K562 (cell line): ENCODE data around the gene ADPRHL1.

Experiments
- ZNF174 ChIP-seq: fragments of 250-450 bp; sonication (Bioruptor Pico); IDR thresholded peaks from 2 replicates; pipeline ENCODE4 v1.4.0; 2020; ENCODE audit warnings: mild to moderate bottlenecking
- TF ChIP-seq, protein P1 (sequence below), 3 experiments: IDR thresholded peaks in 2 of 3; conservative IDR thresholded peaks in 1 of 3; 2 replicates each; pipeline ENCODE4 v1.5.1; 2011 to 2012; ENCODE audit warnings: low read length in 3 of 3, mild to moderate bottlenecking in 3 of 3, control low read depth in 2 of 3, improper control_type of control experiment in 1 of 3, inconsistent platforms in 1 of 3, low read depth in 1 of 3, mixed read lengths in 1 of 3, moderate library complexity in 1 of 3; ENCODE audit not compliant: insufficient read depth in 2 of 3

DNA sequence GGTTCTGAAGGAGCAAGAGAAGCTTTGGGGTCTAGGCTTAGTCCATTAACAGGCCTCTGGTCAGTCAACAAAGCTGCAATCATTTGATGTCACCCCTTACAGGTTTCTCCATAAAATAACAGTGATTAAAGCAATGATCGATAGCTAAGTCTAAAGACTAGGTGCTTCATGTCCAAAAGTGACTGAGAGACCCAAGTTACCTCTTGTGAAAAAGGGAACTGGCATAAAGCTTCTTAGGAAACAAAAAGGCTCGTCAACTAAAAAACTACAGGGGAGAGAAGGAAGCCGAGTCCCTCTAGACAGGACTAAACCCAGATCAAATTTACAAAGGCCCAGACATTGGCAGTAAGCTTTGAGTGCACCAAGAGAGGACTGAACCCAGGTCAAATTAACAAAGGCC is 35.0 kb upstream of the ADPRHL1 start:
- no peak for TF ChIP-seq ZNF174
- TF ChIP-seq, protein P1, sequence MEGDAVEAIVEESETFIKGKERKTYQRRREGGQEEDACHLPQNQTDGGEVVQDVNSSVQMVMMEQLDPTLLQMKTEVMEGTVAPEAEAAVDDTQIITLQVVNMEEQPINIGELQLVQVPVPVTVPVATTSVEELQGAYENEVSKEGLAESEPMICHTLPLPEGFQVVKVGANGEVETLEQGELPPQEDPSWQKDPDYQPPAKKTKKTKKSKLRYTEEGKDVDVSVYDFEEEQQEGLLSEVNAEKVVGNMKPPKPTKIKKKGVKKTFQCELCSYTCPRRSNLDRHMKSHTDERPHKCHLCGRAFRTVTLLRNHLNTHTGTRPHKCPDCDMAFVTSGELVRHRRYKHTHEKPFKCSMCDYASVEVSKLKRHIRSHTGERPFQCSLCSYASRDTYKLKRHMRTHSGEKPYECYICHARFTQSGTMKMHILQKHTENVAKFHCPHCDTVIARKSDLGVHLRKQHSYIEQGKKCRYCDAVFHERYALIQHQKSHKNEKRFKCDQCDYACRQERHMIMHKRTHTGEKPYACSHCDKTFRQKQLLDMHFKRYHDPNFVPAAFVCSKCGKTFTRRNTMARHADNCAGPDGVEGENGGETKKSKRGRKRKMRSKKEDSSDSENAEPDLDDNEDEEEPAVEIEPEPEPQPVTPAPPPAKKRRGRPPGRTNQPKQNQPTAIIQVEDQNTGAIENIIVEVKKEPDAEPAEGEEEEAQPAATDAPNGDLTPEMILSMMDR (IDR thresholded peaks at IDR 0.05 in 2 of 3, conservative IDR thresholded peaks at IDR 0.05 in 1 of 3; ENCODE audit: insufficient read depth in 2 of 3, low read depth in 1 of 3, low read length in 3 of 3): no peak
